Esophagus mucosa (tissue), 1 donor: Measurements from ENCODE around the gene CD79B. TPM values are rescaled to one million over a fixed set of nuclear protein-coding genes. Genes with fewer than 3 reads are reported as not detected.

Experiments
- total RNA-seq: library from RNA; stranded (reverse); gene quantifications from one replicate; pipeline ENCODE4 v1.2.4, GENCODE V29; 2023
- donor health status: DM: yes; HTN: yes; CAD: no.

Gene CD79B
- total RNA-seq, 1 donor from 2014 or later = 1.9 TPM

Other genes with a start within 250 kb of the CD79B start
- 2.8 TPM for gene LIMD2, start 232.2 kb downstream of the CD79B start, total RNA-seq
- gene STRADA, start 190.5 kb downstream of the CD79B start, total RNA-seq = 22.2 TPM
- gene CCDC47, start 158.7 kb downstream of the CD79B start, total RNA-seq = 50.6 TPM
- gene DDX42, start 158.2 kb downstream of the CD79B start, total RNA-seq = 56.1 TPM
- 102 TPM for gene PSMC5, start 104.9 kb downstream of the CD79B start, total RNA-seq
- gene FTSJ3, start 104.7 kb downstream of the CD79B start, total RNA-seq = 18.7 TPM
- gene SMARCD2, start 89.6 kb downstream of the CD79B start, total RNA-seq = 68.3 TPM
- gene CSH2, start 58.7 kb downstream of the CD79B start, total RNA-seq = not detected
- not detected for gene GH2, start 50.4 kb downstream of the CD79B start, total RNA-seq
- gene CSH1, start 35.8 kb downstream of the CD79B start, total RNA-seq = not detected
- not detected for gene CSHL1, start 21.1 kb downstream of the CD79B start, total RNA-seq
- not detected for gene GH1, start 13.5 kb downstream of the CD79B start, total RNA-seq
- 0.12 TPM for gene SCN4A, start 40.6 kb upstream of the CD79B start, total RNA-seq
- not detected for gene PRR29, start 66.0 kb upstream of the CD79B start, total RNA-seq
- 3.5 TPM for gene ICAM2, start 88.3 kb upstream of the CD79B start, total RNA-seq
- 18.5 TPM for gene ERN1, start 197.8 kb upstream of the CD79B start, total RNA-seq